GM18511 (cell line): ENCODE results near the gene GPATCH8.
A peak's percentile ranks its signal among the peaks of the same experiment; 100 is the strongest.

Experiments used
- ATAC-seq: cut with Tn5 transposase; IDR thresholded peaks from one replicate; pipeline ENCODE4 v1.9.1; 2021; ENCODE audit warnings: mild to moderate bottlenecking, moderate library complexity; ENCODE audit not compliant: unreplicated experiment

Gene GPATCH8

GRCh38 chr17:44359006-44359405 is 144.2 kb downstream of the GPATCH8 start:
- ATAC-seq, result no peak

- ATAC-seq, result no peak
Observed at GRCh38 chr17:44358066-44358465, 145.1 kb downstream of the GPATCH8 start.

GRCh38 chr17:44356241-44356640 is 147.0 kb downstream of the GPATCH8 start:
- ATAC-seq, result no peak

DNA sequence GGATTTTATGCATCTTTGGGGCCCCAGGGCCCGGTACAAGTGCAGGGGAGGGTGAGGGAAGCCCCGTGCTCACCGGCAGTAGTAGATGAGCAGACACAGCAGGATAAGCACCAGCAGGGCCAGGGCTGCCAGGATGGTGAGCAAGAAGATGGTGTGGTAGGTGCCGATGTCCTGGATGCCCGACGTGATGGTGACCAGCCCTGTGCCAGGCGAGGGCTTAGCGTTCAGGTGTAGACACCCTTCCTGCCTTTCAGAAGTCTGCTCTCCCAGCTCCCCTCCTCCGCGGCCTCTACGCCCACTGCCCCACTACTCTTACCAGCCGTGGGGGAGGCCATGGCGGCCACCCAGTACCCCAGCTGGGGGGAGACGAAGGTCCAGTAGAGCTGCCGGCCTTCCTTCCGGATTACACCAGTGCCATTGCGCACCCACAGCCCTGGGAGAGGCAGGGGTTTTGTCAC is 147.5 kb downstream of the GPATCH8 start:
- ATAC-seq, result no peak

DNA sequence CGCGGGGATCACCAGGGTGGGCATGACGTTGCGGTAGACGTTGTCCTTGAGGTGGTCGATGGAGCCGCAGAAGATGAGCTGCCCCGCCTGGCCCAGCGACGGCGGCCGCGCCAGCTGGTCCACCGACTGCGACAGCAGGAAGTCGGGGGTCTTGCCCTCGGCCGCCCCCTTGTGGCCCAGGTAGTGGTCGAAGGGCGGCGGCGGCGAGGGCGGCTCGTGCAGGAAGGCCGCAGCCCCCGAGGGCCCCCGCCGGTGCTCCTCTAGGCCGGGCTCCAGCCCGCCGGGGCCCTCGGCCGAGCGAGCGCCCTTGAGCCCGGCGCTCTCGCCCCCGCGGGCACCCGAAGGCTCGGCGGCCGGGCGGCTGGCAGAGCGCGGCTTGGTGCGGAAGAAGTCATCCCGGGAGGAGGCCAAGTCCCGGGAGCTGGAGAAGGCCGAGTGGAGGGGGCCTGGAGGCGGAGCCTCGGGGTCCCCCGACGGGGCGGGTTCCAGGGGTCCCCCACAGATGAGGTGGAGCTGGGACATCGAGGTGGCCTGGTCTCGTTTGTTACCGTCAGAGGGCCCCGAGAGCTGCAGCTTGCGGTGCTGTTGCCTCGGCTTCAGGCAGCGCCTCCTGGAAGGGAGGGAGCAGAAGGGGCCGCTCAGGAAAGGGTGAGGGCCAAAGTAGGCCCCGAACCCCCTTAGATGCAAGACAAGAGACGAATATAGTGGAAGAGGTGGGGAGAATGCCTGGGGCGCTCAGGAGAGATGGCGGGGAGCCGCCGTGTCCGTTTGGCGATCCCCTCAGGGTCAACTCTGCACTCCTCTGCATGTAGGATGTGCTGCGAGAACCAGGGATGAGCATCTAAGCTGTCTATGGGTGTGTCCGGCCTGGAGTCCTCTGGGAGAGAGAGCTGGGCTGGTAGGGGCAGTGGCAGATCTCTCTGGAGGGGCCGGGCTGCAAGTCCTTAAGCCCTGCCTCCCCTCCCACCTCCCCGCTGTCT is 148.3 kb downstream of the GPATCH8 start:
- ATAC-seq, result no peak

DNA sequence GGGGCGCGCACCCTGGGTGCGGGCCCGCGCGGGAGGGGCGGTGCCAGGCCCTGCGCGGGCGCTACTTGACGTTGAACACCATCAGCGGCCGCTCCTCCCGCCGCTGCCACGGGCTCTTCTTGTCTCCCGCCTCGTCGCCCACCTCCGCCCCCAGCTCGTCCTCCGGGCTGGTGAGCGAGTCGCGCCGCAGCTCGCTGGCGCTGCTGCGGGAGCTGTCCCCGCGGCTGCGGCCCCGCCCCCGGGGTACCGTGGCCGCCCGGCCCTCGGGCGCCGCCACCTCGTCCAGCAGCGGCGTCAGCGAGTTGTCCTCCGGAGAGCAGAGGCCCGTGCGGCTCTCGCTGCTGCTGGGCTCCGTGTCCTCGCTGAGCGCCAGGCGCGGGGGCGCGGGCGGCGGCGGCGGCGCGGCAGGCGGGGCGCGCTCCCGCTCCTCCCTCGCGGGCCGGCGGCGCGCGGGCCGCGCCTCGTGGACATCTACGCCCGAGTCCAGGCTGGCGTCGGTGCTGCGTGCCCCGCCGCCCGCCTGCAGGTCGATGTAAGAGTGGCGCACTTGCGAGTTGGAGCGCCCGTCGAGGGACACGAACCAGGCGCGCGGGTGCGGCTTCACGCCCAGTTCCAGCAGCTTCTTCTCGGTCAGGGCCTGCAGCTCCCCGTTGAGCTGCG is 149.4 kb downstream of the GPATCH8 start:
- ATAC-seq, result no peak

DNA sequence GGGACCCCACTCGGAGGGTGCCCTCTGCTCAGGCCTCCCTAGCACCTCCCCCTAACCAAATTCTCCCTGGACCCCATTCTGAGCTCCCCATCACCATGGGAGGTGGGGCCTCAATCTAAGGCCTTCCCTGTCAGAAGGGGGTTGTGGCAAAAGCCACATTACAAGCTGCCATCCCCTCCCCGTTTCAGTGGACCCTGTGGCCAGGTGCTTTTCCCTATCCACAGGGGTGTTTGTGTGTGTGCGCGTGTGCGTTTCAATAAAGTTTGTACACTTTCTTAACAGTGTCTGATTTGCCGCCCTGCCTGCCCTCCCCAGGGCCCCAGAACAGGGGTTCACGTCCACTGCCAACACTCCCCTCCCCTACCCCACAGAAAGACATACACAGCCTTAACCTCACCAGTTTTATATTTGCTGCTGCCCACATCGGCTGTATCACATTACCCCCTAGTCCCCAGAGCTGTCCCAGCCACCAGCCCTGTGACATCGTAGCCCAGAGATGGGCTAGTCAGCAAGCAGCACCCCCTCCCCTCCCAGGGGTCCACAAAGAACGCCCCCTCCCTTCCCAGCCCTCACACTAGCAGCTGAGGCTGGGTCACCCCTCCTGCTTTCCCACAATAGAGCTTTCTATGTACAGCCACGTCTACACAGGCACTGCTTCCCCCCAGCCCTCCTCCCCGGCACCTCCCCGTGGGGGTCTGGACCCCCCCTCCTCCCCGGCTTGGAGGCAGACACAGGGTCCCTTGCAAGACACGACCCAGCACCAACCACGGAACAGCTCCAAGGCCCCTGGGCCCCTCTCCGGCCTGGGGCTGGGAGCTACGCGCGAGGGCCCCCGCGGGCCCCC is 150.2 kb downstream of the GPATCH8 start:
- no peak for ATAC-seq

GRCh38 chr17:44351961-44352827 is 151.0 kb downstream of the GPATCH8 start:
- no peak for ATAC-seq

DNA sequence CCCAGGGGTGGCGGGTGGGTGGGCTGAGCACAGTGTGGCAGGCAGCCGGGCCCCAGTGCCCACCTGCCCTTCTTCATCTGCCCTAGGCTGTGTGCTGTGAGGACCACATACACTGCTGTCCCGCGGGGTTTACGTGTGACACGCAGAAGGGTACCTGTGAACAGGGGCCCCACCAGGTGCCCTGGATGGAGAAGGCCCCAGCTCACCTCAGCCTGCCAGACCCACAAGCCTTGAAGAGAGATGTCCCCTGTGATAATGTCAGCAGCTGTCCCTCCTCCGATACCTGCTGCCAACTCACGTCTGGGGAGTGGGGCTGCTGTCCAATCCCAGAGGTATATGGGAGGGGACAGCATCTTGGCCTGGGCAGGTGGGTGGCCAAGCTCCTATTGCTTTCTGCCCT is 151.7 kb downstream of the GPATCH8 start:
- no peak for ATAC-seq

DNA sequence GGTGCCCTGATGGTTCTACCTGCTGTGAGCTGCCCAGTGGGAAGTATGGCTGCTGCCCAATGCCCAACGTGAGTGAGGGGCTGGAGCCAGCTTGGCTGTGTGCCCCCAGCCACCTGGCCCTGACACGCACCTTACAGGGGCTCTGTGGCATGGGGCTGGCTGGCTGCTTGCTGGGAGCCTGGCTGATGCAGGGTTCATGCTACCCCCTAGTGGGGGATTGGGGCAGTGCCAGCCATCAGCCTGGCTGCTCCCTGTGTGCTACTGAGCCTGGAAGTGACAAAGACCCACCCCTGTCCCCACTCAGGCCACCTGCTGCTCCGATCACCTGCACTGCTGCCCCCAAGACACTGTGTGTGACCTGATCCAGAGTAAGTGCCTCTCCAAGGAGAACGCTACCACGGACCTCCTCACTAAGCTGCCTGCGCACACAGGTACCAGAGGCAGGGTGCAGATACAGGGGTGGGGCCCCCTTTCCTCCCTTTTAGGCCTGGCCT is 152.4 kb downstream of the GPATCH8 start:
- ATAC-seq, result no peak

DNA sequence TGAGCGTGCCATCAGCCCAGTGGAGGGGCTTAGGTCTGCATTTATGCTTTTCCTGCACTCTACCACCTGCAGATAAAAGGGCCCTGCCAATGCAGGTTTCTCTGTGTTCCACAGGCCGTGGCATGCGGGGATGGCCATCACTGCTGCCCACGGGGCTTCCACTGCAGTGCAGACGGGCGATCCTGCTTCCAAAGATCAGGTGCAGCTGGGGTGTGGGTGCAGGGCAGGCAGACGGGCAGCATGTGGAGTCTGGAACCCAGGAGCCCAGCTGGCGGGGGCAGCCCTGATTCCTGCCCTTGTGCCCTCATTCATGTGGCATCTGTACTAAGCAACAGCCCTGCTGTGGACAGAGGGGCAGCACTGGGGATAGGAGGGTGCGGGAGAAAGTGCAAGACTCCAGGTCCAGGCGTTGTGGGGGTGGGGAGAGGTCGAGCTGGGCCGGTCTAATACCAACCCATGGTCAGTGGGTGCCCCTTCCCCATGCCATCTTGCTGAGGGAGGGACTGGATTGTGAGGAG is 153.6 kb downstream of the GPATCH8 start:
- ATAC-seq, result no peak

DNA sequence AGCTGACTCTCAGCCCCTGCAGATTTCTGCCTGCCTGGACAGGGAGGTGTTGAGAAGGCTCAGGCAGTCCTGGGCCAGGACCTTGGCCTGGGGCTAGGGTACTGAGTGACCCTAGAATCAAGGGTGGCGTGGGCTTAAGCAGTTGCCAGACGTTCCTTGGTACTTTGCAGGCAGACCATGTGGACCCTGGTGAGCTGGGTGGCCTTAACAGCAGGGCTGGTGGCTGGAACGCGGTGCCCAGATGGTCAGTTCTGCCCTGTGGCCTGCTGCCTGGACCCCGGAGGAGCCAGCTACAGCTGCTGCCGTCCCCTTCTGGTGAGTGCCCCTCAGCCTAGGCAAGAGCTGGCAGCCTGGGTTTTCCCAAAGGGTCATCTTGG is 154.2 kb downstream of the GPATCH8 start:
- ATAC-seq, result no peak

DNA sequence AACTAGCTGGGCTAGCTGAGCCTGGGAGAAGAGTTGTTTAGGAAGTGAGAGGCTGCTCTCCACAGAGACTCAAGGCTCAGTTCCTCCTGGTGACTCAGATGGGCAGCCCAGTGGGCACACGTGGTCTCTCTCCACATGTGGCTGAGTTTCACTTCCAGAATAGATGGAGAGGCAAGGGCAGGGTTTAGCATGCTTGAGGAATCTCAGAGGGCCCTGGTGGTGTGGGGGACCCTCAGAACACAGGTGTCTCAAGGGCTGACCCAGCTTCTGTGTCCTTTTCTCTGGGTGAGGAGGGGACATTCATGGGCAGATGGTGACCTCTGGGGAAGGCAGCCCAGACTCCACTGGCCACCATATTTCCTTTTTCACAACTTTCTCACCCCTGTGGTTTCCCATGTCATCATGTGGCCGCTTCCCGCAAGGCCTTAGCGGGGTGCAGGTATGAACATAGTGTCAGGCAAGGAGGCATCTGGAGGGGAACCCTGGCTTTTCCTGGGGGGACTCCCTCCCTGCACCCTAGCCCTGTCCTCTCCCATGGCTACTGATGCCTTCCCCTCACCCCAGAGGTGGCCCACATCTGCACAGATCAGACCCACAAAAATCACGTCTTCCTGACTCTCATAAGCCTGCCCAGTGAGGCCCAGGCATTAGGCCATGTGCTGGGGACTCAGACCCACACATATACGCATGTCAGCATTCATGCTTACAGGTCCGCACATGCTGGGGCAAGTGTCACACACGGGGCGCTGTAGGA is 154.8 kb downstream of the GPATCH8 start:
- ATAC-seq, result peak; percentile 55
